Right hindlimb (tissue), 1 donor: ENCODE measurements around the gene CCT6A.
"Not testable (repeated sequence)": the region's sequence is repeated elsewhere in the genome, so short reads cannot be mapped to it uniquely, and the experiment has no call there.

ENCODE experiments used
- DNase-seq: peaks from one replicate; pipeline ENCODE4 v3.0.0-alpha.2; 2018

CCT6A gene

DNA sequence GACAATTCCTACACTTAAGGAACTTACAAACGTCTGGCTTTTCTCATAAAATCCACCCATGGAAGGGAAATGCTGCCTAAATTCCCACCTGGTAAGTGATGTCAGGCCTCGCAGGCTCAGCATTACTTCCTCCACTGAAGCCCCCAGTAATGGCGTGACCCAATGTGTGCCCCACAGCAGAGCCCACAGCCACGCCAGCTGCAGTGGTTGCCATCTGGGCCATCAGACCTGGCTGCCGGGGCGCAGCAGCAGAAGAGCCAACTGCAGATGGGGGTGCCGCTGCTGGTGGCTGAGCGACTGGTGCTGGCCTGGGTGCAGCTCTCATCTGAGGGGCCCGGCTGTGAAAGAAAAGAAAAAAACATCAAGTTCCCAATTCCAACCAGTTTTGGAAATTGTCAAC lies 52.6 kb downstream of the CCT6A start:
- not testable (repeated sequence) for DNase-seq

DNA sequence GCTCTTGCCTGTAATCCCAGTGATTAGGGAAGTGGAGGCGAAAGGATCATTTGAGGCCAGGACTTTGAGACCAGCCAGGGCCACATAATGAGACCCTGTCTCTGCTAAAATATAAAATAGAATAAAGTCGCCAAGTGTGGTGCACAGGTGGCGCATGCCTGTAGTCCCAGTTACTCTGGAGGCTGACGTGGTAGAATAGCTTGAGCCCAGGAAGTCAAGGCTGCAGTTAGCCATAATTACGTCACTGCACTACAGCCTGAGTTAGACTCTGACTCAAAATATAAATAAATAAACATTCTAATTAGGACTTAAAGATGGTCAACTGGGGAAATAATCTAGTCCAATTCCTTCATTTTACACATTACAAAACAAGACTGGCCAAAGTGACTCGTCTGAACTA lies 53.9 kb downstream of the CCT6A start:
- DNase-seq: no peak

DNA sequence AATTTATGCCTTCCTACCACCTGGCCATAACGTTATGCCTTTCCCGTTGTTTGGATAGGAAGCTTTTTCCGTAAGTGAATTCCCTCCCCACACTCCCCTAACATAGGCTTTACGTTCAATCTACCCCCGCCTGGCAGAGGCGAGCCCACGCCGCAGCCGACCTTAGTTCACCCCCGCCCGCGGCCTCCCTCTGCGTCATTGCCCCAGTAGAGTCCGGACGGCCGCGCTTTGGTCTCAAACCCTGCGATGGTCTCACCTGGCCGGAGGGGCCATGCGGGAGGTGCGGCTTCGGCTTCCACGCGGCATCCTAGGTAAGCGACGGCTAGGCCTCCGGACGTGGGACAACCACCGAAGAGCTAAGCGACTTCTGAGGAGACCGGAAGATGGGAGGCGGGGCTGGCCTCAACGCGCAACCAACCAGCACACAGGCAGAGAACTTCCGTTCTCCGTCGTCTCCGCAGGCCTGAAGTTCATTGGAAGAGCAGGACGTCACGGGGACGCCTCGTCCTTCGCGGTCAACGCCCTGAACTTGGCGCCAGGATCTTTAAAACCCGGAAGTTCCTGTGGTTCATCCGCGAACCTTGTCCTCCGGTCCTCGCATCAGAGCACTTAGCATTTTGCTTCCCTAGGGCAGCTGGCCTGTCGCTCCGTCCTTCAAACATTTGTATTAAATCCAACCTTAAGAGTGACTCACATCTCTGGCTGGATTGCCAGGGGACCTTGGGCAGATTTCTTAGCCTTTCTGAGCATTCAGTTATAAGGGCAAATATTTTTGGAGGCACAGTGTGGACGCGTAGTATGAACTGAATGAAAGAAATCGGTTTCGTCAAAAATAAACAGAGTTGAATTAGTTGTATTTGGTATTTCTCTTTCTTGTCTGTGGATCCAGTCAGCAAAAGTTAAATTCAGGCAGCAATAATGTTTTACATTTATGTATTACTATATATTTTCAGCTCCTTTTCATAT lies 54.8 kb downstream of the CCT6A start, which contains the start of gene CHCHD2:
Gene CHCHD2 (minus strand): TSS at position 369 of the 966 bp plus-strand sequence. CDS start 63 bp downstream, at position 306.
- peak; percentile 98 for DNase-seq

DNA sequence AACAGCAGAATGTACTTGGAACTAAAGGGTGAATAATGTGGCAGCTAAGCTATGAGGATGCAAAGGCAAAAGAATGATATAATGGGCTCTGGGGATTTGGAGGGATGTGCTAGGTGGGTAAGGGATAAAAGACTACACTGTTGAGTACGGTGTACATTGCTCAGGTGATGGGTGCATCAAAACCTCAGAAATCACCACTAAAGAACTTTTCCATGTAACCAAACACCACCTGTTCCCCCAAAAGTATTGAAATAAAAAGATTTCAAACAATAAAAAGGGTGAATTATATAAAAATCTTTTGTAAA lies 56.3 kb downstream of the CCT6A start:
- no peak for DNase-seq

DNA sequence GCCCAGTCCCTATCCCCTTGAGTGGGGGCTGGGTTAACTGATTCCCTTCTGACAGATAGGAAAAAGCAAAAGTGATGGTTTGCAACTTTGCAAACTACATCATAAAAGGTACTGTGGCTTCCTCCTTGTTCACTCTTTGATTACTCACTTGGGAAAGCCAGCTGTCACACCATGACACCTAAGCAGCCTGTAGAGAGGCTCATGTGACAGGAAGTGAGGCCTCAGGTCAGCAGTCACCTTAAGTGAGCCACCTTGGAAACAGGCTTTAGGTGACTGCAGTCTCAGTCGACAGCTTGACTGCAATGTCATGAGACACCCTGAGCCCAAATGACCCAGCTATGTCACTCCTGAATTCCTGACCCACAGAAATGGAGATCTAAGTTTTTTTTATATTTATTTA lies 59.0 kb downstream of the CCT6A start:
- DNase-seq: no peak

DNA sequence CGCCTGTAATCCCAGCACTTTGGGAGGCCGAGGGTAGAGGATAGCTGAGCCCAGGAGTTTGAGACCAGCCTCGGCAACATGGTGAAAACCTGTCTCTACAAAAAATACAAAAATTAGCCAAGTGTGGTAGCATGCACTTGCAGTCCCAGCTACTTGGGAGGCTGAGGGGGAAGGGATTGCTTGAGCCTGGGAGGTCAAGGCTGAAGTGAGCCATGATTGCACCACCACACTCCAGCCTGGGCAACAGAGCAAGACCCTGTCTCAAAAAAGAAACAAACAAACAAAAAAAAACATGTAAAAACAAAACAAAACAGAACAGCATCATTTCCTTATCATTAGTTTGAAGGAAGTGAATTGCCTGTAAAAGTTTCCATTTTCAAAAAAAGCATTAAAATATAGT lies 60.7 kb downstream of the CCT6A start:
- not testable (repeated sequence) for DNase-seq
